Lower lobe of right lung (tissue), 2 donors: ENCODE measurements around the gene PRRX1. TPM values are rescaled to one million over a fixed set of nuclear protein-coding genes. Genes with fewer than 3 reads are reported as not detected.

Experiments
- ATAC-seq, 2 donors: fragments of 200-7000 bp; cut with Tn5 transposase; one replicate each; pipeline ENCODE4 v1.9.1; 2020 to 2022; ENCODE audit warnings: mild to moderate bottlenecking in 2 of 2, moderate library complexity in 2 of 2
- DNase-seq: peaks from one replicate; pipeline ENCODE4 v3.0.0-alpha.2; 2020
- H3K27ac ChIP-seq: fragments of 200-600 bp; one replicate; pipeline ENCODE4 v1.8.0; 2022
- H3K27me3 ChIP-seq: fragments of 200-600 bp; one replicate; pipeline ENCODE4 v1.8.0; 2022; ENCODE audit warnings: low read depth
- H3K36me3 ChIP-seq: fragments of 200-600 bp; one replicate; pipeline ENCODE4 v1.8.0; 2022; ENCODE audit warnings: mild to moderate bottlenecking
- H3K4me1 ChIP-seq: fragments of 200-600 bp; one replicate; pipeline ENCODE4 v1.8.0; 2022
- H3K4me3 ChIP-seq: fragments of 200-600 bp; one replicate; pipeline ENCODE4 v1.8.0; 2022; ENCODE audit warnings: mild to moderate bottlenecking
- H3K9me3 ChIP-seq: fragments of 200-600 bp; one replicate; pipeline ENCODE4 v1.8.0; 2022
- intact Hi-C: fragments of 100-400 bp; cut with DNase I; formaldehyde crosslinking; loops from one replicate; pipeline ENCODE4 v1.11.0; 2022
- total RNA-seq: library from RNA; stranded (reverse); fragmentation: NEBNext Ultra II Directional; extraction: Animal tissue kit (Norgen Biotek cat#: 25700); gene quantifications from one replicate; pipeline ENCODE4 v1.2.1, GENCODE V29; 2021
- TF ChIP-seq, protein P1 (sequence below): fragments of 200-600 bp; IDR thresholded peaks from one replicate; pipeline ENCODE4 v1.8.0; 2022; ENCODE audit warnings: antibody characterized with exemption, mild to moderate bottlenecking
- donor health status: DM: no; HTN: yes; CAD: no; lungs with severe emphysema.

The PRRX1 gene
- total RNA-seq, 1 donor from 2014 or later = 30.1 TPM

DNA sequence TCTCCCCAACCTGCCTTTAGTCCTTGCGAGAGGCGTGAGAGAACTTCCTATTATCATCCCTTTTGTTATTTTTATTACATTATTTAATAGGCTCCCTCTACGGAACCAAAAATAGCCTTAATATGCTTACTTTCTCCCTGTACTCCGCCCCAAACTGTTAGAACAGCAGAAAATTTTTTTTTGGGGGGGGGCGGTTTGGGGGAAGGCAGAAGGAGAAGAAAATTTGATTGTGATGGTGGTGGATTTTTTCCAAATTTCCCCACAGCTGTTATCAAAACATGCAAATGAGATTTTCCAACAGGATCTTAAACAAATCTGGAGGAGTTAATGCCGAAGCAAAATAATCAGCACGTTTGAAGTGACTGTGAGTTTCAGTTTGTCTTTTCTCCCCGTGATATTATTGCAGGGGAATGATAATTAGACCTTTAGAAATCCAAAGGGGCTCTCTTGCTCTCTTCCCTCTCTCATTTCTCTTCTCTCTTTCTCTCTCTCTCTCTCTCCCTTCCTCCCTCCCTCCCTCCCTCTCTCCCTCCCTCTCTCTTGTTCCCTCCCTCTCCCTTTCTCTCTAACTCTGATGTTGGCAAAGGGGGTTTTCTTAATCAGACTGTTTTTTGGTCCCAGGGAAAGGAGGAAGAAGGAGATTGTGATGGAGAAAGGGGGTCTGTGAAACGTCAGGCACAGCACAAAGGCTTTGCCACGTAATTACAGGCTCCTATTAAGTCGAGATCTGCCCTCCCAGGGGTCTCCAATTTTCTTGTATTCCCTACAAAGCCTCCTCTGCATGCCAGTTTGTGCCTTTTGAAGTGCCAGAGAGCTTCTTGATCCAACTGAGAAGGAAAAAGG, 1.1 kb upstream of the PRRX1 start:
- ATAC-seq (no peak), DNase-seq (no peak)
- peaks cover 29% of the 10 kb centered on the region for H3K4me1 ChIP-seq
- TF ChIP-seq, protein P1, sequence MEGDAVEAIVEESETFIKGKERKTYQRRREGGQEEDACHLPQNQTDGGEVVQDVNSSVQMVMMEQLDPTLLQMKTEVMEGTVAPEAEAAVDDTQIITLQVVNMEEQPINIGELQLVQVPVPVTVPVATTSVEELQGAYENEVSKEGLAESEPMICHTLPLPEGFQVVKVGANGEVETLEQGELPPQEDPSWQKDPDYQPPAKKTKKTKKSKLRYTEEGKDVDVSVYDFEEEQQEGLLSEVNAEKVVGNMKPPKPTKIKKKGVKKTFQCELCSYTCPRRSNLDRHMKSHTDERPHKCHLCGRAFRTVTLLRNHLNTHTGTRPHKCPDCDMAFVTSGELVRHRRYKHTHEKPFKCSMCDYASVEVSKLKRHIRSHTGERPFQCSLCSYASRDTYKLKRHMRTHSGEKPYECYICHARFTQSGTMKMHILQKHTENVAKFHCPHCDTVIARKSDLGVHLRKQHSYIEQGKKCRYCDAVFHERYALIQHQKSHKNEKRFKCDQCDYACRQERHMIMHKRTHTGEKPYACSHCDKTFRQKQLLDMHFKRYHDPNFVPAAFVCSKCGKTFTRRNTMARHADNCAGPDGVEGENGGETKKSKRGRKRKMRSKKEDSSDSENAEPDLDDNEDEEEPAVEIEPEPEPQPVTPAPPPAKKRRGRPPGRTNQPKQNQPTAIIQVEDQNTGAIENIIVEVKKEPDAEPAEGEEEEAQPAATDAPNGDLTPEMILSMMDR = no peak
- H3K4me3 ChIP-seq = peak overlapping the region; percentile 62
- H3K27me3 ChIP-seq = peaks cover 88% of the 10 kb centered on the region
- no peaks in the 10 kb centered on the region for H3K9me3 ChIP-seq
- H3K27ac ChIP-seq = peak overlapping the region; percentile 67
- no peaks in the 10 kb centered on the region for H3K36me3 ChIP-seq
- intact Hi-C loops = no loop called here

DNA sequence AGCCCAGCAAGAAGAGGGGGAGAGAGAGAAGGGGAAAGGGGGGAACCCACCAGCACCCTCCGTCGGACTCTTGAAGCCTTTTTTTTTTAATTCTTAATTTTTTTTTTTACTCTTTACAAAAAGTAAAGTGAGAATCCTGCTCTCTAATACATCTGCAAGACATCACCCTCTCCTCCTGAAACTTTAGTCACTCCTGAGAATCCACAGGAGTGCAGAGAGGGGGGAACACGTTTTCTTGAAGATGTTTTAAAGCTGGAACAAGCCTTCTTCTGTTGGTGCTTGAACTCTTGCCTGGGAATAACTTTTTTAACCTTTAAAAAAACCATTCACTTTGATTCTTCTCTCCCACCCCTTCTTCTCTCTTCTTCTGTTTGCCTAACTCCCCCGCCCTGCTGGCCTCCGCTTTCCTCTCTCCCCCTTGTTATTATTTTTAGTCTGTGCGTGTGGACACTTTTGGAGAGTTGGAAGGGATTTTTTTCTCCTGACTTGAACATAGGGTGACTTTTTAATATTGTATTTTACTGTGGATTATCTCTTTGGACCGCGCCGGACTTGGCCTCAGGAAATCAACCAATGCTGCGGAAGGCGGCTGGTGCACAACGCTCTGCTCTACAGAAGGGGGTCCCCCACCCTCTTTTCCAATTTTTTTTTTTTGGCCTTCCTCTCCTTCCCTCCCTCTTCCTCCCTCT, 383 bp upstream of the PRRX1 start:
- peak overlapping the region; percentile 67 for H3K27ac ChIP-seq
- no peaks in the 10 kb centered on the region for H3K9me3 ChIP-seq
- DNase-seq (no peak), ATAC-seq (no peak)
- peaks cover 29% of the 10 kb centered on the region for H3K4me1 ChIP-seq
- TF ChIP-seq, protein P1 = no peak
- peak overlapping the region; percentile 62 for H3K4me3 ChIP-seq
- peaks cover 92% of the 10 kb centered on the region for H3K27me3 ChIP-seq
- no peaks in the 10 kb centered on the region for H3K36me3 ChIP-seq
- intact Hi-C loops = no loop called here

DNA sequence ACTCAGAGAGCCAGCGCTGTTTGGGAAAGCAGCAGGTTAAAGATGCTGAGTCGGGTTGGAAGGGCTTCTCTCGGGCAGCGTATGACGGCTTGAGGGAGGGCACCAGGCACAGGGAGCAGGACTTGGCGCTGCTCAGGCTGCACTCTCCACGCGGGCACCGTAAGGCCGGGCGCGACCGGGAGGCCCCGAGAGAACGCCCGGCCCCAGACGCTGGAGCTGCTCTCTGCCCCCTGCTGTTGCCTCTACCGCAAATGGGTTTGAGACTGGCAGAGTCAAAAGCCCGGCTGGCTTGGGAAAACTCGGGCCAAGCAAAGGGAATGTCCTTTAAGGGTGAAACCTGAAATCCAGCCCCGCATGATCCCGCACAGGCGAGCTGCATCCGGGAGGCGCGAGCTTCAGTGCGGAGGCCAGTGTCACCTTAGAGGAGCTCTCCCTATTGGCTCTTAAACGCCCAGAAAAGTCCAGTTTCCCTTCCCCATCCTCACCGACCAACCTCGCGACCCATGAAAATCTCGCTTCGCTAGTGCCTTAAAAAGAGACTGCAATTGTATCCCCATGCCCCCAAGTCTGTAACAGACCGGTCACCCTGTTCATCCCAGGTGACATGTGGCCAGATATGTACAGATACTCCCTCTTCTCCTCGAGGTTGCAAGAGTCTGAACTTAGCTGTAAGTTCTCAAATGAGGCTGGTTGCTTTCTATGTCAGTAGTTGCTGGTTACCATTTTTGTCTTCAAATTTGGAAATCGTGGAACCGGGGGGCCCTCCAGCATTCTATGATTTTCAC, 1.1 kb downstream of the PRRX1 start:
- Histone ChIP-seq H3K27me3 (peaks cover 91% of the 10 kb centered on the region), H3K4me1 (peaks cover 29% of the 10 kb centered on the region), H3K36me3 (no peaks in the 10 kb centered on the region), H3K4me3 (peak overlapping the region; percentile 62), H3K9me3 (no peaks in the 10 kb centered on the region), H3K27ac (peak overlapping the region; percentile 62)
- TF ChIP-seq, protein P1 = no peak
- ATAC-seq = peak; percentile 65 to 75
- DNase-seq = no peak
- intact Hi-C loops = no loop called here

DNA sequence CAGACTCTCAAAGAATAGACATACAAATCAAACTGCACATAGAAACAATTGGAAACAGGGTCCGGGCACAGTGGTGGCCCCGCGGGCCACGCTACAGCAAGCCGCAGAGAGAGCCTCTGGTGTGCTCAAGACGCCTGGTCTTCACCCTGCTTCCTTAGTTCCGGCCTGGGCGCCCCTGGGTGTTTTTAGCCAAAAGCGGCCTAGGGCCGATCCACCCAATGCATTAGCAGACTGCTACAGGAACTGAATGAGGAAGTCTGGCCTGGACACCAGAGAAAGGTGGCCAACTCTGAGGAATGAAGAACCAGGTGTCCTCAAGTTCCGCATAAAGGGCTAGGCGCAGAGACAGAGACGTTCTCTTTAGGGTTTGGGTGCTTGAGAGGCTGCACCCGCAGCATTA, 1.7 kb downstream of the PRRX1 start:
- no peak overlapping the region for H3K27ac ChIP-seq
- peak overlapping the region; percentile 62 for H3K4me3 ChIP-seq
- DNase-seq (no peak), ATAC-seq (no peak)
- intact Hi-C loops = no loop called here
- H3K4me1 ChIP-seq = peaks cover 29% of the 10 kb centered on the region
- H3K27me3 ChIP-seq = peaks cover 91% of the 10 kb centered on the region
- no peaks in the 10 kb centered on the region for H3K36me3 ChIP-seq
- no peaks in the 10 kb centered on the region for H3K9me3 ChIP-seq
- TF ChIP-seq, protein P1 = no peak

DNA sequence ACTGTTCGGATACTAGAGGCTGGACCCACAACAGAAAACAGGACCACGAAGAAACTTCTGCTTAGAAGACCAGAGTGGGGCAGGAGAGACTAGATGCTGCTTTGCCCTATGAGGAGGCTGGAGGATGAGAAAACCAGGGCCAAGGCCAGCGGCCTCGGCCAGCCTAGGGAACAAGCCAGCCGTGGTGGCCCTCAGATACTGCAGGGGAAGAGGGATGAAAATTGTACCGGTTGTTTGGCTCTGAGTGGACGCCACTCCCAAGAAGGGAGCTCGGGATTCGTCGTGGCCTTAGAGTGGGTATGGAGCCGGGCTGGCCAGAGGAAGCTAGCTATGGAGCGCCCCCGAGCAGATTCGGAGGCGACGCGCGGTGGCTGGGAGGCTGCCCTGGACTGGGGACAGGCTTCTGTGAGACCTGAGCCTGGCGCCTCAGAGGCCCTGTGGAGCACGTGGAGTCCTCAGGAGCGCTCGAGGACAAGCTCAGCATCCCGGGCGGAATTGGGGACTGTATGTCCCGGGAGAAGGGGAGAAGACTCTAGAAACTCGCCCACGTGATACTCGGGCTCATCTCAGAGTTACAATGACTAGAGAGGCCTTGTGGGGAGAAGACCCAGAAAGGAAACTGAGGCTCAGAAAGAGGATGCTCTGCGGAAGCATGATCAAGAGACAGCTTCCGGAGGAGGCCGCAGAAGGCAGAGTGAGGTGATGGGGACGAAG, 2.8 kb downstream of the PRRX1 start:
- Histone ChIP-seq H3K36me3 (no peaks in the 10 kb centered on the region), H3K4me3 (no peak overlapping the region), H3K27me3 (peaks cover 91% of the 10 kb centered on the region), H3K27ac (no peak overlapping the region), H3K4me1 (peaks cover 21% of the 10 kb centered on the region), H3K9me3 (no peaks in the 10 kb centered on the region)
- intact Hi-C loops = no loop called here
- ATAC-seq = no peak
- DNase-seq = no peak
- TF ChIP-seq, protein P1 = no peak
